Stimulated activated CD8-positive, alpha-beta memory T cell treated with anti-CD3 and anti-CD28 coated beads, Interleukin-2, amount 100 ng/mL, for 48 hours (primary cell): ENCODE results near the gene KIR3DL2.
"Not testable (repeated sequence)": the region's sequence is repeated elsewhere in the genome, so short reads cannot be mapped to it uniquely, and the experiment has no call there.

Experiments used
- DNase-seq, 2 donors: peaks; one replicate each; pipeline ENCODE4 v3.0.0-alpha.2; 2020; ENCODE audit warnings: low read depth in 2 of 2

The KIR3DL2 gene

GRCh38 chr19:54850061-54850640, at the start of gene KIR3DL2:
Gene KIR3DL2 (plus strand): TSS chr19:54850443. CDS start chr19:54850476, 33 bp downstream.
- not testable (repeated sequence) for DNase-seq

- no peak for DNase-seq
Measured at GRCh38 chr19:54803410-54803809, 46.8 kb upstream of the KIR3DL2 start, which contains the start of gene KIR2DL4. Gene KIR2DL4 (plus strand): TSS chr19:54803610. CDS start chr19:54803652, 42 bp downstream.

- no peak for DNase-seq
Measured at GRCh38 chr19:54804101-54804500, 46.1 kb upstream of the KIR3DL2 start.

GRCh38 chr19:54804571-54804970, 45.7 kb upstream of the KIR3DL2 start:
- DNase-seq, result no peak

GRCh38 chr19:54805665-54806515, 44.4 kb upstream of the KIR3DL2 start:
- DNase-seq, result no peak

- DNase-seq, result no peak
Measured at GRCh38 chr19:54806516-54806838, 43.8 kb upstream of the KIR3DL2 start.

GRCh38 chr19:54814571-54814970, 35.7 kb upstream of the KIR3DL2 start:
- not testable (repeated sequence) for DNase-seq

- DNase-seq, result not testable (repeated sequence)
Measured at GRCh38 chr19:54816251-54816650, 34.0 kb upstream of the KIR3DL2 start, which contains the start of gene KIR3DL1. Gene KIR3DL1 (plus strand): TSS chr19:54816468.

- no peak for DNase-seq
Measured at GRCh38 chr19:54817670-54818536, 32.3 kb upstream of the KIR3DL2 start.

GRCh38 chr19:54824416-54824815, 25.8 kb upstream of the KIR3DL2 start:
- DNase-seq, result not testable (repeated sequence)

GRCh38 chr19:54825326-54825725, 24.9 kb upstream of the KIR3DL2 start:
- not testable (repeated sequence) for DNase-seq

GRCh38 chr19:54828064-54828463, 22.2 kb upstream of the KIR3DL2 start:
- DNase-seq, result not testable (repeated sequence)

GRCh38 chr19:54832496-54832895, 17.7 kb upstream of the KIR3DL2 start, which contains the start of gene KIR2DS4:
Gene KIR2DS4 (plus strand): TSS chr19:54832676.
- DNase-seq, result not testable (repeated sequence)

GRCh38 chr19:54835126-54835525, 15.1 kb upstream of the KIR3DL2 start:
- DNase-seq, result not testable (repeated sequence)

- not testable (repeated sequence) for DNase-seq
Measured at GRCh38 chr19:54837522-54837921, 12.7 kb upstream of the KIR3DL2 start.

GRCh38 chr19:54843171-54843570, 7.1 kb upstream of the KIR3DL2 start:
- DNase-seq, result not testable (repeated sequence)

GRCh38 chr19:54850930-54851329, 687 bp downstream of the KIR3DL2 start:
- no peak for DNase-seq

GRCh38 chr19:54851353-54851752, 1.1 kb downstream of the KIR3DL2 start:
- no peak for DNase-seq

GRCh38 chr19:54855241-54855640, 5.0 kb downstream of the KIR3DL2 start:
- not testable (repeated sequence) for DNase-seq

- not testable (repeated sequence) for DNase-seq
Measured at GRCh38 chr19:54858476-54858875, 8.2 kb downstream of the KIR3DL2 start.

GRCh38 chr19:54859421-54859820, 9.2 kb downstream of the KIR3DL2 start:
- not testable (repeated sequence) for DNase-seq

GRCh38 chr19:54863459-54863858, 13.2 kb downstream of the KIR3DL2 start:
- DNase-seq, result not testable (repeated sequence)
